Pancreas (tissue), 10 donors: ENCODE measurements around the gene ZFYVE9. TPM values are rescaled to one million over a fixed set of nuclear protein-coding genes. Genes with fewer than 3 reads are reported as not detected.

Source experiments
- ATAC-seq, 4 donors: fragments of 200-7000 bp; cut with Tn5 transposase; one replicate each; pipeline versions ENCODE4 v1.8.0 to v1.9.1; 2020; ENCODE audit warnings: mild to moderate bottlenecking in 4 of 4, moderate library complexity in 4 of 4
- DNase-seq, 6 donors: peaks; one replicate each; pipeline ENCODE4 v3.0.0-alpha.2; 2020
- FAIRE-seq: peaks from 2 replicates; lab custom pipeline; 2012; peaks lifted over from hg19 to GRCh38; lab: Jason Lieb, UNC
- H3K27ac ChIP-seq, 4 donors: fragments of 200-600 bp; sonication (generic); 1 replicate in 3 of 4; 2 replicates in 1 of 4; pipeline versions ENCODE4 v1.5.0 to v1.8.0; 2020
- H3K27me3 ChIP-seq, 4 donors: fragments of 200-600 bp; one replicate each; pipeline ENCODE4 v1.8.0; 2021
- H3K36me3 ChIP-seq, 3 donors: fragments of 200-600 bp; sonication (generic) in 1 of 3; one replicate each; pipeline versions ENCODE4 v1.5.0 to v1.8.0; 2020 to 2021
- H3K4me1 ChIP-seq, 3 donors: fragments of 200-600 bp; one replicate each; pipeline ENCODE4 v1.8.0; 2021
- H3K4me3 ChIP-seq, 4 donors: fragments of 200-600 bp; sonication (generic) in 2 of 4; one replicate each; pipeline versions ENCODE4 v1.5.0 to v1.8.0; 2020 to 2021
- H3K9me3 ChIP-seq, 4 donors: fragments of 200-600 bp; one replicate each; pipeline ENCODE4 v1.8.0; 2021
- WGBS, 2 donors: extraction: QIAGEN DNeasy Blood & Tissue Kit; methylation state at CpG; one replicate each; pipeline ENCODE4 v1.1.7; 2013; 5-methylcytosine and 5-hydroxymethylcytosine counted together
- intact Hi-C, 3 donors: fragments of 100-400 bp; cut with DNase I; formaldehyde crosslinking; loops; one replicate each; pipeline versions ENCODE4 v1.11.1 to v1.14.2; 2022
- polyA plus RNA-seq, 2 donors: library from polyadenylated mRNA; stranded (reverse); fragments of 200-250 nt; gene quantifications; one replicate each; pipeline ENCODE4 v1.2.3, GENCODE V29; 2013
- total RNA-seq, 6 donors: library from RNA; stranded (reverse); fragmentation: NEBNext Ultra II Directional in 4 of 6; extraction: Animal tissue kit (Norgen Biotek cat#: 25700) in 4 of 6; gene quantifications; one replicate each; pipeline versions ENCODE4 v1.2.1 to v1.2.4, GENCODE V29; 2021 to 2023
- TF ChIP-seq, protein P1 (sequence below), 4 donors: fragments of 200-600 bp; sonication (generic) in 3 of 4; IDR thresholded peaks; one replicate each; pipeline versions ENCODE4 v1.5.0 to v1.8.0; 2021; ENCODE audit warnings: antibody characterized with exemption in 4 of 4
- donor health status: healthy with polysubstance abuse.
- donor health status: DM: no; HTN: no; CAD: no; lungs with moderate emphysema.
- donor health status: DM: no; HTN: no; CAD: no.
- donor health status: control.
- donor health status: control.
- donor health status: Bipolar disorder and iron deficiency.
- donor health status: DM: yes; HTN: yes; CAD: no.
- donor health status: DM: no; HTN: no; CAD: no.
- donor health status: DM: no; HTN: no; CAD: no.
- donor health status: DM: yes; HTN: yes; CAD: no.

ZFYVE9 gene
- total and polyA plus RNA-seq, 8 donors: 3.0 to 16.9 (median 13.2) TPM

DNA sequence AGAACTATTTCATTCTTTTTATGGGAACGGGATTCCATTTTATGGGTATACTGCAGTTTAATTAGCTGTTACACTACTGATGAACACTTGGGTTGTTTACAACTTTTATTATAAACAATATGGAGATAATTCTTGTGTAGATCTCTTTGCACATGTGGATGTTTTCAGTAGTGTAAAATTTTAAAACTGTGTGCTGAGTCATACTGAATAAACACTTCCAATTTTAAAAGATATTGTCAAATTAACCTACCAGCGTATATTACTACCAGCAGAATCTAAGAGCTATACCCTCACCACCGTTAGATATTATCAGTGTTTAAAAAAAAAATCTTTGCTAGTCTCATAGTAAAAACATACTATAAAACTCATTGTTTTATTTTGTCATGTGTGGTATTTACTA is 118.0 kb downstream of the ZFYVE9 start:
- Histone ChIP-seq H3K27me3 (no peaks in the 10 kb centered on the region), H3K4me1 (peaks cover 0 to 5% (median 5%) of the 10 kb centered on the region in 3 donors), H3K4me3 (no peak overlapping the region), H3K27ac (no peak overlapping the region), H3K9me3 (no peaks in the 10 kb centered on the region), H3K36me3 (no peaks in the 10 kb centered on the region)
- WGBS, 2 donors: 94 to 96% methylated on average over 3 of the region's 3 CpGs
- TF ChIP-seq, protein P1, sequence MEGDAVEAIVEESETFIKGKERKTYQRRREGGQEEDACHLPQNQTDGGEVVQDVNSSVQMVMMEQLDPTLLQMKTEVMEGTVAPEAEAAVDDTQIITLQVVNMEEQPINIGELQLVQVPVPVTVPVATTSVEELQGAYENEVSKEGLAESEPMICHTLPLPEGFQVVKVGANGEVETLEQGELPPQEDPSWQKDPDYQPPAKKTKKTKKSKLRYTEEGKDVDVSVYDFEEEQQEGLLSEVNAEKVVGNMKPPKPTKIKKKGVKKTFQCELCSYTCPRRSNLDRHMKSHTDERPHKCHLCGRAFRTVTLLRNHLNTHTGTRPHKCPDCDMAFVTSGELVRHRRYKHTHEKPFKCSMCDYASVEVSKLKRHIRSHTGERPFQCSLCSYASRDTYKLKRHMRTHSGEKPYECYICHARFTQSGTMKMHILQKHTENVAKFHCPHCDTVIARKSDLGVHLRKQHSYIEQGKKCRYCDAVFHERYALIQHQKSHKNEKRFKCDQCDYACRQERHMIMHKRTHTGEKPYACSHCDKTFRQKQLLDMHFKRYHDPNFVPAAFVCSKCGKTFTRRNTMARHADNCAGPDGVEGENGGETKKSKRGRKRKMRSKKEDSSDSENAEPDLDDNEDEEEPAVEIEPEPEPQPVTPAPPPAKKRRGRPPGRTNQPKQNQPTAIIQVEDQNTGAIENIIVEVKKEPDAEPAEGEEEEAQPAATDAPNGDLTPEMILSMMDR (IDR thresholded peaks at IDR 0.05): no peak
- intact Hi-C loops: no loop called here
- no peak for FAIRE-seq
- ATAC-seq: no peak
- no peak for DNase-seq

DNA sequence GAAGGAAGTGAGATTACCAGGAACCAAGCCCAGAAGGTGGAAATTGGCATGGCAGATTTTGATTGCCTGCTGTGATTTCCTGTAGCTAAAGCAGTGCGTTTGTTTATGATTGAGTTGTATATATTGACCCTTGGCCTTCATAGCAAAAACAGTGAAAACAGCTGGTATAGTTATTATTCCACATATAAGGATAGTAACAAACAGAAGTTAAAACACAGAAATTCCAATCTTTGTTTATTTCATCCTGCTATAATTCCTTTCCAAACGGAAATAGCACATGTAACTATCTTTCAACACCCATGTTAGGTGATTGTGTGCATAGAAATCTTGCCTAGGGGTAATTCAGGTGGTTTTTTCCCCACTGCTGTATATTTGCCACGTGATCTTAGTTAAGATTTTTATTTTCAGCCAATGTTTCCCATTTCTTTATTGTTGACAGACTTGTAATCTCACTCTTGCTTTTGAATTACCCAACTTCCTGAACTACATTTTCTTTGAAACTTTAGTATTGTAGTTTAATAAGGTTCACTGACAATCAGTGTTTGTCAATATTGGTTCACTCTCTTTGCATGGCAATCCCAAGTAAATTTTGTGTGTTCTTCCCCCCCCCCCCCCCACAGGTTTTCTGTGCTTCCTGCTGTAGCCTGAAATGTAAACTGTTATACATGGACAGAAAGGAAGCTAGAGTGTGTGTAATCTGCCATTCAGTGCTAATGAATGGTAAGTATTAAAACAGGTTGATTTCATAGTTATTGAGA is 121.4 kb downstream of the ZFYVE9 start:
- H3K4me1 ChIP-seq: peaks cover 0 to 5% (median 5%) of the 10 kb centered on the region in 3 donors
- intact Hi-C loops: no loop called here
- TF ChIP-seq, protein P1 (IDR thresholded peaks at IDR 0.05): no peak
- FAIRE-seq (no peak), DNase-seq (no peak), ATAC-seq (peak in 2 of 4 donors; percentile 37 to 51)
- H3K27me3 ChIP-seq: no peaks in the 10 kb centered on the region
- no peaks in the 10 kb centered on the region for H3K9me3 ChIP-seq
- H3K36me3 ChIP-seq: no peaks in the 10 kb centered on the region
- WGBS, 2 donors: 27 to 36% methylated on average over 3 of the region's 3 CpGs
- no peak overlapping the region for H3K27ac ChIP-seq
- H3K4me3 ChIP-seq: no peak overlapping the region

DNA sequence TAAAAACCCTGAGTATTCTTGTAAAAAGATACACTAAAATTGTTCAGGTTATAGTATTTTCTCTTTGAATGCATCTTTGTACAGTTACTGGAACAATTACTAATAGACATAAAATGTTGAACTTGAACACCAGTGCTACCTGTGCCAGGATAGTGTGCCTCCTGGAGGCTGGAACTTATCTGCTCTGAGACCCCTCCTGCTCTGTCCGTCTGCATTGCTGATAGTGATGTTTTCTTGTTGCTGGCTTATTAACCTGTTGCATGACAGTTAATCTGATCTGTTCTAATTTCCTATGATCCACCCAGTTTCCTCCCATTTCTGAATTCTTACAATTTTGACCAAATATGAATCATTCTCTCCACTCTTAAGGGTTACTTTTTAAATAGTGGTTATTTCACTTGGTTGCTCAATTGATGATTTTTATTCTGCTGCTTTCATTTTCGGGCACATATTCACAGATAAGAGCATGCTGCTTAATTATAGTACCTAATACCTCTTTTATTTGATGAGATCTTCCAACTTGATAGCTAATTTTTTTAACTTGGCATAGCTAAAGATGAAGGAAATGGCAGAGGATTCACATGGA is 122.7 kb downstream of the ZFYVE9 start:
- 52 to 55% methylated on average over 2 of the region's 2 CpGs for WGBS, 2 donors
- no peaks in the 10 kb centered on the region for H3K27me3 ChIP-seq
- FAIRE-seq (no peak), DNase-seq (no peak), ATAC-seq (peak in 1 of 4 donors; percentile 14)
- TF ChIP-seq, protein P1 (IDR thresholded peaks at IDR 0.05): no peak
- H3K4me1 ChIP-seq: peaks cover 0 to 5% (median 5%) of the 10 kb centered on the region in 3 donors
- no peaks in the 10 kb centered on the region for H3K36me3 ChIP-seq
- H3K4me3 ChIP-seq: no peak overlapping the region
- H3K9me3 ChIP-seq: no peaks in the 10 kb centered on the region
- H3K27ac ChIP-seq: no peak overlapping the region
- intact Hi-C loops: no loop called here

- no peak for ATAC-seq
- DNase-seq: no peak
- Histone ChIP-seq H3K9me3 (no peaks in the 10 kb centered on the region), H3K4me3 (no peak overlapping the region), H3K27ac (no peak overlapping the region), H3K36me3 (no peaks in the 10 kb centered on the region), H3K4me1 (peaks cover 0 to 5% (median 5%) of the 10 kb centered on the region in 3 donors), H3K27me3 (no peaks in the 10 kb centered on the region)
- intact Hi-C loops: no loop called here
- TF ChIP-seq, protein P1 (IDR thresholded peaks at IDR 0.05): no peak
- WGBS, 2 donors: 90% methylated on average over 1 of the region's 1 CpG
- FAIRE-seq: no peak
These were observed 124.6 kb downstream of the ZFYVE9 start for GRCh38 chr1:52266507-52266906.

DNA sequence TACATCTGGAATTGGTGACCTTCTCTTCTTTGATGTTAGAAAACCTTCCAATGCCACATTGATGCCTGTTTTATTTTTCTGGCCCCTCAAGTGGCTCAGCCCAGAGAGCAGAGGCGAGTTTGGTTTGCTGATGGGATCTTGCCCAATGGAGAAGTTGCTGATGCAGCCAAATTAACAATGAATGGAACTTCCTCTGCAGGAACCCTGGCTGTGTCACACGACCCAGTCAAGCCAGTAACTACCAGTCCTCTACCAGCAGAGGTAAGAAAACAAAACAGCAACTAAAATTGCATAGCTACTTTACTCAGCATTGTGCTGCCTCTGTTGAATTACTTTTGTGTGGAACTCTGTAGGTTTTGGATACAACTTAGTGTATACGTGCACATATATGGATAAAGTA is 126.5 kb downstream of the ZFYVE9 start:
- Histone ChIP-seq H3K27me3 (no peaks in the 10 kb centered on the region), H3K36me3 (no peaks in the 10 kb centered on the region), H3K4me3 (no peak overlapping the region), H3K27ac (no peak overlapping the region), H3K9me3 (no peaks in the 10 kb centered on the region), H3K4me1 (peaks cover 0 to 3% (median 1%) of the 10 kb centered on the region in 3 donors)
- intact Hi-C loops: no loop called here
- DNase-seq (no peak), ATAC-seq (peak in 2 of 4 donors; percentile 52 to 61), FAIRE-seq (no peak)
- TF ChIP-seq, protein P1 (IDR thresholded peaks at IDR 0.05): no peak
- 75 to 78% methylated on average over 3 of the region's 3 CpGs for WGBS, 2 donors
